Neural progenitor cell (in vitro differentiated cells): ENCODE results near the gene PLGRKT.

Source experiments
- EZH2 ChIP-seq: fragments of 200-600 bp; sonication (generic); IDR thresholded peaks from 2 replicates; pipeline ENCODE4 v1.6.1; 2017; ENCODE audit warnings: antibody characterized with exemption, mild to moderate bottlenecking, moderate library complexity
- TF ChIP-seq, protein P1 (sequence below): fragments of 200-600 bp; sonication (generic); IDR thresholded peaks from 2 replicates; pipeline ENCODE4 v1.5.1; 2017; ENCODE audit warnings: antibody characterized with exemption, mild to moderate bottlenecking

DNA sequence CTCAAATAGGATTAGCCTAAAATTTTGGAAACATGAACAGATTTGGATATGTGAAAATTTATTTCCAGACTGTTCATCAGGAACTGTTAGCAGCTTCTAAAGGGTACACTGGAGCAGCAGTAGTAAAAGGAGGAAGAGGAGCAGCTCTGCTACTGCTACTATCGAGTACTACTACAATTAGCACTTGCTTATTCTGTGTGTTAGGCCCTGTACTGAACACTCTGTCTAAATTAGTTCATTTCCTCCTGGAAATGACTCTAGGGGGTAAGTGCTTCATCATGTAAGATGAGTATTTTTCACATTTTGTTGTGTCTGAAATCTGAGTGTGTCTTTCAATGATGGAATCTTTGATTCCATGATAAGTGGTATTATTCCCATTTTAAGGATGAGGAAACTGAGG, 22.4 kb upstream of the PLGRKT start:
- TF ChIP-seq, protein P1, sequence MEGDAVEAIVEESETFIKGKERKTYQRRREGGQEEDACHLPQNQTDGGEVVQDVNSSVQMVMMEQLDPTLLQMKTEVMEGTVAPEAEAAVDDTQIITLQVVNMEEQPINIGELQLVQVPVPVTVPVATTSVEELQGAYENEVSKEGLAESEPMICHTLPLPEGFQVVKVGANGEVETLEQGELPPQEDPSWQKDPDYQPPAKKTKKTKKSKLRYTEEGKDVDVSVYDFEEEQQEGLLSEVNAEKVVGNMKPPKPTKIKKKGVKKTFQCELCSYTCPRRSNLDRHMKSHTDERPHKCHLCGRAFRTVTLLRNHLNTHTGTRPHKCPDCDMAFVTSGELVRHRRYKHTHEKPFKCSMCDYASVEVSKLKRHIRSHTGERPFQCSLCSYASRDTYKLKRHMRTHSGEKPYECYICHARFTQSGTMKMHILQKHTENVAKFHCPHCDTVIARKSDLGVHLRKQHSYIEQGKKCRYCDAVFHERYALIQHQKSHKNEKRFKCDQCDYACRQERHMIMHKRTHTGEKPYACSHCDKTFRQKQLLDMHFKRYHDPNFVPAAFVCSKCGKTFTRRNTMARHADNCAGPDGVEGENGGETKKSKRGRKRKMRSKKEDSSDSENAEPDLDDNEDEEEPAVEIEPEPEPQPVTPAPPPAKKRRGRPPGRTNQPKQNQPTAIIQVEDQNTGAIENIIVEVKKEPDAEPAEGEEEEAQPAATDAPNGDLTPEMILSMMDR, result no peak
- no peak for TF ChIP-seq EZH2
